ENCODE results near the gene CCDC85C.

The CCDC85C gene

DNA sequence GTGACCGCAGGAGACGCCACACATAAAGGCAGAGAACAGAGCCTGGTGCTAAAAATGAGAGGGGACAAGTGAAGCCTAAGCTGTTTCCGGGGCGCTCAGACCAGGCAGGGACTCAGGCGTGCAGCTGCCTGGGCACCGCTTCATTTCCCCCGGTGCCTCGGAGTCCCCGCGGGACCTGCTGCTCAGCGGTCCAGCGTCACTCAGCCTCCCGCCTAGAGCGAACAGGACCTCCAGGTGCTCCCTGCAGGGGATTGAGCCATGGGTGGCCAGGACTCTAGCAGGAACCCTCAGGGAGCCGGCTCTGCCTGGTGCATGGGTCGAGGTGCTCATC is 31.0 kb downstream of the CCDC85C start:
- no peak for DNase-seq (ENCODE audit: low read depth in 2 of 2)

DNA sequence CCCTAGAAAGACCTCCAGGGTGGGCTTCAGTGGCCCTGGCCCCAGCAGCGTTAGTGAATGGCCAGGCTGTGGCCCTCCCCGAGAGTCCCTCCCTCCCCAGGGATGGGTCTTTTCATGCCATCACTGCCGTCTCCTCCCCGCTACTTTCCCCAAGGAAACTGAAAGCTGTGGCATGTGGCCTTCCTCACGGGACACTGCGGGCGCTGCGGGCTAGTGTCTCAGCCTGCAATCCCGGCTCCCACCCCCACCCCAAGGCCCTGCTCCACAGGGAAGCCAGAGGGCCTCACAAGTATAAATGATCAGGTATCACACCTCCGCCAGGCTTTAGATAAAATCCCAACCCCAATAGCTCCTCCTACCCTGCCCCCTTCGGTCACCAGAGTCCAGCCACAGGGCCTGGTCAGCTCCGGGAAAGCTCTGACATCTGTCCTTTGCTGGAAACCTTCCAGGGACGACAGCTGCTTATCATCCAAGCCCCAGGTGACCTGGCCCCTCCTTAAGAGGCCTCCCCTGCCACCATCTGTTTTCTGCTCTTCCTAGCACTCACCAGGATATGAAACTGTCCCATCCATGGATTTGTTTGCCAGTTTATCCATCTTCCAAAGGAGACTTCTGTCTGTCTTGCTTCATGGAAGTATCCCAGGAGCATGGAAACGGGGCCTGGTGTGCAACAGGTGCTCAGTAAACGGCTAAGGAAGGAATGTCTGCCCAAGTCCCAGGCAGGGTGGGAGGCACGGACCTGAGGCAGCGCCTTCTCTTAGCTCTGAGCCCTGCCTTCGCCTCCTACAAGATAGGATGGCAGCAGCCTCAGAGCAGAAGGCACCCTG is 31.6 kb downstream of the CCDC85C start:
- no peak for DNase-seq (ENCODE audit: low read depth in 2 of 2)

DNA sequence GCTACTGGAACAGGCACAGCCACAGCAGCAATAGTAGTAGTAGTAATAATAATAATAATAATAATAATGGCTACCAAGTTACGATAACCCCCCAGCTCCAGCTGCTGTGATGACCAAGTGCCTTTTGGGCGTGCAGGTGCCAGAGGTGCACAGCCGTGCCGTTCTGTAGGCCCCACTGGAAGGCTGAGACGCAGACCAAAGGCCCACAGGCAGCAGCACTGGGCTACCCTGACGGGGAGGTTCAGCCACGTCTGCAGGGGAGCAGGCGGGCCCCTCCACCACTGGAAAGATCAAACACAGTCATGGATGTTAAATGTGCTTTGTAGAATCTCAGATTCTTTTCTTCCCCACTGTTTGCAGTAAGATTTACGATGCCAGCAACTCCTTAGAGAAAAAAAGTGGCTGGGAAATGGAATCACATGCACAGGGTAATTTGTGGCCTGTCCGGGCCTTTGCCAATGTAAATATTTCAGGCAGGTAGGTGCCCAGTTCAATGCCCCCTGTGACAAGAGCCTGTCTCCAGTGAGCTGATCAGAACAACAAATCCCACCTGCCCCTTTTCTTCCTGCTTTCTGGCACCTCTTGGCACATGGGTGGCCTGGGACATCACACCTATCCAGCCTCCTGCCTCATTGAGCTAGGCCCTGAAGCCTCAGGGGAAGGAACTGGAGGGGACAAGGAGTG is 32.6 kb downstream of the CCDC85C start:
- DNase-seq (ENCODE audit: low read depth in 2 of 2): no peak

DNA sequence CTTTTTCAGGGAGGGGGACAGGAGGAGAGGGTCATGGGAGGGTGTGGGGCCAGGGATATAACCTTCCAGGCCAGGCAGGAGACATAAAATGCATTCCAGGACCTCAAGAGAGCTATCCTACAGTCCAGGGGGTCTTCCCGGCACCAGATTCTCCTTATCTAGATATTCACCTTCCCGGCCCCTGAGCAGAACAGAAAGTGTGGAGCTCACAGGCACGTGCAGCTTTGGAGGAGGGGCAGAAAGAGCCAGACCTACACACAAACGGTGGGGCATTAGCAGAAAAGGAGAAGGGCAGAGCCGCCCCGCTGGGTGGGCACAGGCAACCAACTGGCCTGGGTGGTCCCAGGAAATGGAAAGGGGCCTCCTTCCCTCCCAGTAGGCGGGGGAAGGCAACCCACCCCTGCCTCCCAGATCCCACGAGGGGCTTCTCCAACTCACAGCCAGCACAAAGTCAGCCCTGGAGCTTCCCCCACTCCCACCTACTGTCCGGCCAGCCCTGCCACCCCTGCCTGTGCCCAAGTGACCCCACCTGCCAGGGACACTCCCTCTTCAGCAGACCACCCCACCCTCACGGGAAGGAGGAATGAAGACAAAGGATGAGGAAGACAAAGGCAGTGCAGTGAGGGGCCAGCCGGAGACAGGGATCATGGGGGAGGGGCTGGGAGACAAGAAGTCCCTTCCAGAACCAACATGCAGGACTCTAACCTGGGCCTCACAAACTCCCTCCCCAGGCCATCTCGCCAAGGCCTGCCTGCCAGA is 33.3 kb downstream of the CCDC85C start:
- no peak for DNase-seq (ENCODE audit: low read depth in 2 of 2)

DNA sequence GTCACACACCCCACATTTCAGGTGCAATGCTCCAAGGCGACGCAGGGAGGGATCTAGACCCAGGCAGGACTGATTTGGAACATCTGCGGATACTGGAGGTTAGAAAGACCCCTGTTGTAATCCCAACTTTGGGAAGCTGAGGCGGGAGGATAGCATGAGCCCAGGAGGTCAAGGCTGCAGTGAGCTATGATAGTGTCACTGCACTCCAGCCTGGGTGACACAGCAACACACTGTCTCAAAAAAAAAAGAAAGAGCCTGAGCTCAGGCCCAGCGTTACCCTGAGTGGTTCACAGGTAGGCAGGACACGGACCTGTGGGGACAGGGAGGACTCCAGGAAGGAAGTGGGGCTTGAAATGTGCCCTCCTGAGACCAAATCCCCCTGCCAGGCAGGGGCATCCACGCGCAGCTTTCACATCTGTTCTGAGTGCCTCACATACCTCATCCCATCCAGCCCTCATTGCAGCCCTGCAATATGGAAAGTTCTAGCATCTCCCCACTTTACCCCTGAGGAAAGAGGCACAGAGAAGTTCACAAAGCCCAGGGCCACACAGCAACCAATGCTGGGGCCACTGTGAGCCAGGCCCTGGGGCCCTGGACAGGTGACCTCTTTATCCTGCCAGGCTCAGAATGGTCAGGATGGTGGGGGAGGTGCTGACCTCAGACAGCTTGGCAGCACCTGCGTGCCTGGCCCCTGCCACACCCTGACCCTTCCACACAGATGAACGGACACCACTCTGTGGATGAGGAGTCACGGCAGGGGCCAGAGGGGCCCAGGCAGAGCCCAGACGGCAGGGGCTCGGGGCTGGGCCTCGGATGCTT is 34.1 kb downstream of the CCDC85C start:
- no peak for DNase-seq (ENCODE audit: low read depth in 2 of 2)

DNA sequence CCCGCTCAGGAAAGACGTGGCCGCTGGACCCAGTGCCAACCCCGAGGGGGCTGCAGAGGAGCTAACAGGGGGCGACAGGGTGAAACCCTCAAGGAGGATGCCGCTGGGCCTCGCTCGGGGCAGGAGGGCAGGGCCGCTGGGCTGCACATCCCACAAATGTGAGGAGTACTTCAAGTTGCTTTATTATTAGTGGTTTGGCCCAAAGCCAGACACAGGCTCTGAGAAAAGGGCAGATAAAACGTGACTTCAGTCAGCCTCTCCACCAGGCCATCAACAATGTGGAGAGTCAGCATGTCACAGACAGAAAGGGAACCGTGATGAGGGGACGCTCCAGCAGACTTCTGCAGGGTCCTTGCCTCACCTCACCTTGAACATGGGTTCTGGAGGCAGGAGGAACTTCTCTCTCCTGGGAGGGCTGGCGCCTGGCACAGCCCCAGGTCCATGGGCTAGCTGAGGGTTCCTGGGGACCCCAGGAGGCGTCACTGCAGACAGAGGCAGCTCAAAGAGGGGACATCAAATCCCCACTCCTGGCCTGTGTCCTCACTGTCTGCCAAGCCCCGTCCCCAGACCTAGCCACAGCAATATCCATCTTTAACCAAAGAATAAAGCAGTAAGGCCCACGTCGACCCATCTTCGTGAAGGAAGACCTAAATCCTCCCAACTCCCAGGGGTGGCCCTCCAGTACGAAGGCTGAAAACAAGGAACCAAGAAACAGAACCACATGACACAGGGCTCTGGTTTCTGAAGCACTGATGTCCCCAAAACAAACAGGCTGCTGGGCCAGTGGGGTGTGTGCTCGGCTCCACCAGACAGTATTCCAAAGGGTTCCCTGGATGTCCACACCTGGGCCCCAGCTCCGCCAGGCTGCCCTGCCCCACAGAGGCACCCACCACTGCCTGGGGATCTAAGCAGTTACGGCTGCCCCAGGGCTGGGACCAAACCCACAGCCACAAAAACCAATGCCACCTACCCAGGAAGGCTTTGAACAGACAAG is 35.1 kb downstream of the CCDC85C start:
- DNase-seq (ENCODE audit: low read depth in 2 of 2): no peak

DNA sequence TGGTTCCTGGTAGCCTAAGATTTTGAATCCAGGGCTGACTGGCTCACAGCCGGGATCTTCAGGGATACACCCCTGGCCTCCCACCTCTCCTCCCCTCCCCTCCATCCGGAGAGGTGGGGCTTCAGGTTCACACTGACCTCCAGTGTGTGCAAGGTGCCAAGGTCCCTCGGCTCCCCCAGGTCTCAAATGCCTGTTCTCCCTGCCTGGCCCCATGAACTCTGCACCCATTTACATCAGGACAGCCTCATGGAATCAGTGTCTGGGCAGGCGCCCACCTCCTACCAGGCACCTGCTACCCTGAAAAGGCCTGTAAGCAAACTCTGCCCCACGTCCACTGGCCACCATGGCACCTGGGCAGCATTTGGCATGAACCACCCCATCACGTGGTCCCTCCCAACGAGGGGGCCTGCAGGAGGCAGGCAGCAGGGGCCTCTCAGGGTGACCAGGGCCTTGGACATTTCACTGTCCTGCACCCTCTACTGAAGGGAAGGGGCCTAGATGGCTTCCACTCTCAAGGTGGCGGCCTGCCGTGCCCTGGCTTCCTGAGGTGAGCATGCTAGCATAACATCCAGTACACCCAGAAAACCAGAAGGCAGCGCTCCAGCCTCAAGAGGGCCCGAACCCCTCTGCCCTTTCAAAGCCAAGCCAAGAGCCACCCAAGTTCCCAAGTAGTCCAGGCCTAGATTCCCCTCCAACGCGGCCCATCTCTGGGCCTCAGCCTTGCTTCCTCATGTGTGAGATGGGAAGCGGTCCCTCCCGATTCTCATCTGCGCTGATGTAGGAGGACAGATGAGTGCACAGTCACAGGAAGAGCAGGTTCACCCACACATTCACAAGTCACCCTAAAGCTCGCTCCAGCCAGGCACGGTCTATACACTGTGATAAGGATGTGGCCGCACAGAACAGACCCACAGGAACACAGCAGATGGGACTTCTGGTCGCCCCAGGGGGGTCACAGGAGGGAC is 37.3 kb downstream of the CCDC85C start:
- no peak for DNase-seq (ENCODE audit: low read depth in 2 of 2)

DNA sequence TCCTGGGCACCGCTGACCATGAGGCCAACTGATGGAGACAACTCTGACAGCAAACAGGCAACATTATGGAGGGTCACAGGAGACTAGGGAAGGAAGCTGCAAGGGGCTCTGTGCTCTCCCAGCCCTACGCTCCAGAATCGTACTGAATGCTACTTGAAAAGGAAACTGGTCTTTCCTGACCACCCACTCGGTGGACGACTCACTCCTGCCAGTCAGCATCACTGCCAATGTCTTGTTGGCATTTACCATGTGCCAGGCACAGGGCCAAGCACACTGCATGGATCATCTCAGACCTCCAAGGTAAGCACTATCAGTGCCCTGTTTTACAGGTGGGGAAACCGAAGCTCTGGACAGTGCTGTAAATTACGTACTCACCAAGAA is 38.0 kb downstream of the CCDC85C start:
- DNase-seq (ENCODE audit: low read depth in 2 of 2): no peak

DNA sequence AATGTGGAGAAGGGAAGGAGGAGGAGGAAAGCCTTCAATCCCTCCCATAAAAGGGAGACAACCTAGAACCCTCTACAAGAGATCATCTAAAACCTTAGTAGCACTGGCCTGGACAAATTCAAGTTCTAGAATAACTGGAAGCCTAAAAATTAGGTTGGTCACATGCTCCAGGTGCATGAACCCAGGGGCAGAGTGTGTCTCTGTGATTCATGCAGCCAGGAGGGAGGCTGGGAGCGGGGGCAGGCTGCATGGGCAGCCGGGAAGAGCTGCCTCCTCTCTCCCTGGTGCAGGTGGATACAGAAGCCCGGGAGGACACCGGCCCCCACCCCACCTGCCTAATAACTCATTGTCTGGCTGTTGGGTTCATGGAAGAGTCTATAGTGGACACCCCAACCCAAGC is 38.6 kb downstream of the CCDC85C start:
- no peak for DNase-seq (ENCODE audit: low read depth in 2 of 2)

DNA sequence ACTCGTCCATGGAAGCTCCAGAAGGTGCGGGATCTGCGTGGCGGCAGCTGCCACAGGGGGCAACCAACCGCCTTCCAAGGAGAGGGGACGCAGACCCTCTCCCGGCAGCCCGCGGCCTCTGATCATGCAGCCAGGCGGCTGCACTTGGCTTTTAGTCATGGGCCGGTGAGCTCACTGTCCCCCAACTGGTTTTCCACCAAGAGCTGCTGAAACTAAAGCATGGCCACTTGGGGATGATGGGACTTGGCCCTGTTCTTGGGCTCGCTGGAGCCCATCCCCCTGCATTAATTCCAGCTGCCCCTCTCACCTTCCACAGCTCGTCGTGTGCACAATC is 39.1 kb downstream of the CCDC85C start:
- DNase-seq (ENCODE audit: low read depth in 2 of 2): no peak

DNA sequence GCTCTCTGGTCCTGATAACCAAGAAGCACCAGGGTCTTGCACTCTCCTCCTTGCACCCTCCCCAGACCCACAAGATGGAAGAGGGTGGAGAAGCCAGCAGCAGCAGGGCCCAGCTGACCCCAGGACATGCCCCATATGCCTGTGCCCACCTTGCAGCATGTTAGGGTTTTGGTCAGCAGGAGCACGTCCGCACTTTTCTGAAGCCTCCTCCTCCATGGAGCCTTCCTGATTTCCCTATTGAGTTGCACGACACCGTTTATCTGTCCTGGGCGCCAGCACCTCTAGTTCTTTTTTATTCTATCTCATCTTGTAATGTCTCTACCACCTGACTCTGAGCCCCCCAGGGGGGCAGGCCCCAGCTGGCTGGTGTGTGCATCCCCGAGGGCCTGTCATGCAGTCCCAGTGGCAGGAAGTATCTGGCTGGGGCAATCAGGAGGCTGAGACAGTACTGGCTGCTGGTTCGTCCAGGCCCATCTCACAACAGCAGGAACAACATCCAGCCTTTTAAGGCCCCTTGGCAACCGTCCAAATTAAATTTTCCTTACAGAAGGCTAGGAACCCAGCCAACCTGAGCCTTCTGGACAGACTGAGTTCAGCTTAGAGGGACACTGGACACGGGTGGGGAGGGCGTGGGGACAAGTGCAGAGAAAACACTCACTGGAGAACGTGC is 39.6 kb downstream of the CCDC85C start:
- no peak for DNase-seq (ENCODE audit: low read depth in 2 of 2)

DNA sequence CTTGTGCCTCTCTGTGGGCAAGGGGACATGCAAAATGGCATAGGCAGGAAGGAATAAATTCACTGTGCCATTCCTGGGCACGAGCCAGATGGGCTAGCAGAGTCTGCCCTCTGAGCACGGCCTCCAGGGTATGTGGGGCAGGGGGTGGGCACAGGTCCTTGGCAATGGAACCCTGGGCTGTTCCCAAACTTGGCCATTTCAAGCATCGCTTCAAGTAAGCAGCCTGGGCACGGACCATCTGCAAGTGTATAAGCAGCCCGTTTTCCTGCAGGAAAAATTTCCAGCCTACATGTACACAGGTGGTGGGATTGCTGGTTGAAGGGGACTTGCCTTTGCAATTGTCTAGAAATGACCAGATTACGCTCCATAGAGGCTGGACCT is 40.3 kb downstream of the CCDC85C start:
- DNase-seq (ENCODE audit: low read depth in 2 of 2): no peak

DNA sequence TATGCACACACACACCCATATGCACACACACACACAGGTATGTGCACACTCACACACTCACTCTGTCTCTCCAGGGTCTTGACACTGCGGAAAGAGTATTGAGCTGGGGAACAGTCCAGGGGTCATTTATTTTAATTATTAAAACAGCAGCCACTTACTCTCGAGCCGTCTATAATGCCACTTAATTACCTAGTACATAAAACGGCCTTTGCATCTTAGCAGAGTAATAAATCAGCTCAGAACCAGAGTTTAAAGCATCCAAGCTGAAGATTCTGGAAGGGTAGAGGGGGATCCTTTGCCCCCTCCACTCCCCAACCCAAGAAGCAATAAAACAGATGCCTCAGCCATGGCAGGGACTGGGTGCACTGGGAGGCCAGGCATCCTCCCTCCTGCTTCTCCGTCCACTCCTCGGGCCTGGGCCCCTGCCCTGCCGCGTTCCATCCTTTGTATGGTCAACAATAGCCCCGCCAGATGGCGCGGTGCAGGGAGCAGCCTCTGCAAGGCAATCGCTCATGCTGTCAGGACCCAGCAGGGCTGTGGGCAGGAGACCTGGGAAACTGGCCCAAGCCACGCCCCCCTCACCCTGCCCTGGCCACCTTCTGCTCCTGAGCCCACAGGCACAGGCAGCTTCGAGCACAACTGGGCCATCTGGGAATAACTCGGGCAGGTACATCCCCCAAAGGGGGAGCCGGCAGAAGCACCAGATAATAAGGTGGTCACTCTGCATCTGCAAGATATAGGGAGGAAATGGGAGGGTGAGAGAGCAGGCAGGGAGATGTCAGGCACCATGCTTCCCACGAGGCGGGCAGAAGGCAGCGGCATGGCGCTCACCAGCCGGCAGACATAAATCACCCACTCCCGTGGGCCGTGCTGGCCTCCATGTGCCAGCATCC is 40.9 kb downstream of the CCDC85C start:
- DNase-seq (ENCODE audit: low read depth in 2 of 2): no peak

DNA sequence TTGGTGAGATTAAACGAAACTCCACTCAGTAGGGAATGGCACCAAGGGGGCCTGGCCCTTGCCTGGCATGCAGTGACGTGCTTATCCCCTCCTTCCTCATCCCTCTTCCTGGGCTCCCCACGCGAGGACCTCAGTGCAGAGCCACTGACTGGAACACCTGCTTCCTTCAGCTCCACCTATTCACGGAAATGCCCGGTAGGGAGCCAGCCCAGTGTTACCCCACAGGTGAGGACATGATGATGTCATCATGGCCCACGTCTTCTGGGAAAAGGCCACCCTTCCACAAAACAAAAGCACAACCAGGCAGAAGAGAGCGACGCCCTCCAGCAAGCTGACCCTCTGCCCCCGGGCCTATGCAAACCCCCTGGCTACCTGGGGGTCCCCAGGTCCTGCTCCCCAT is 42.1 kb downstream of the CCDC85C start:
- no peak for DNase-seq (ENCODE audit: low read depth in 2 of 2)

DNA sequence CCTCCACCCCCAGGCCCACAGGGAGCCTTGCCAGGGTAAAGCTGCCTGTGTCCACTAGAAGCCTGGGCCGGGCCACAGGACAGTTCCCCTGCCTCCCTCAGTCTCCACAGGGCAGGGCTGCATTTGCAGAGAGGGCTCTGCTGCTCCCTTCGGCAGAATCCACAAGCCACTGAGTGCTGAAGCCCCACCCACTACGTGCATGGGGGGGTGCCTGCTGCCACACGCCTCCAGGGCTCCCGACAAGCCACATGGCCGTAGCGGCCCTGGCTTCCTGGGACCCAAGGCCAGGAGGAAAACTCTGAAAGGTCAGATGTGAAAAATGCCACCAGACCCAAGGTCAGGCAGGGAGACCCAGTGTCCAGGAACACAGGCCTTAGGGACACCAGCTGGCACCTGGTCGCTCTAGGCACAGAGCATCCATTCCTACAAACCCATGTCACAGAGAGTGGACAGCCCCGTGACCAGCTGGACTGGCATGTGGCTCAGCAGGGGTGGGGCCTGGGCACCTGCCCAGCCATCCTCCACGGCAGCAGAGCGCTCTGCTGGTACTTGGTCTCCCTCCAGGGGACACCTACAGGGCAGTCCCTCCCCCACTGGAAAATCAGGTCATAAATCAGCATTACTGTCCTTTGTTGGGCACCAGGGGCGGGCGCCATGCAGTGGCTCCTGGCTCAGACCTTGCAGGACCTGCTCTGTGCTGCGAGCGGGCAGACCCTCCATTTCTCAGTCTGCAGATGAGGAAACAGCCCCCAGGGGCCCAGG is 42.9 kb downstream of the CCDC85C start:
- DNase-seq (ENCODE audit: low read depth in 2 of 2): no peak

DNA sequence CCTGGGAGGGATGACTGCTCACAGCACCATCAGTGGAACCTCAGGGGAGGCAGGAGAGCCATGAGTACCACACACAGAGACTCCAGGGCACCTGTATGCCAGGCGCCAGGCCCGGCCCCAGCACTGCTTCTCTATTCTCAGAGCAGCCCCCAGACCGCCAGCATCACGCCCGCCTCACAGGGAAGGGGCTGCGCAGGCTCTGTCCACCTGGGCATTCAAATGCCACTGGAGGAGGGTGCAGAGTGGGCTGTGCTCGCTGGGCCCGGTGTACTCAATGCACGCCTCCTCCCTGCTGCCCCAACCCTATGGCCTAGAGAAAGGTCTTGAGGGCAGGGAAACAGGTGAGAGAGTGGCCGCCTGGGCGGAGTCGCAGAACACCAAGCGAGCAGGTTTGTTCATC is 43.6 kb downstream of the CCDC85C start:
- DNase-seq (ENCODE audit: low read depth in 2 of 2): no peak

DNA sequence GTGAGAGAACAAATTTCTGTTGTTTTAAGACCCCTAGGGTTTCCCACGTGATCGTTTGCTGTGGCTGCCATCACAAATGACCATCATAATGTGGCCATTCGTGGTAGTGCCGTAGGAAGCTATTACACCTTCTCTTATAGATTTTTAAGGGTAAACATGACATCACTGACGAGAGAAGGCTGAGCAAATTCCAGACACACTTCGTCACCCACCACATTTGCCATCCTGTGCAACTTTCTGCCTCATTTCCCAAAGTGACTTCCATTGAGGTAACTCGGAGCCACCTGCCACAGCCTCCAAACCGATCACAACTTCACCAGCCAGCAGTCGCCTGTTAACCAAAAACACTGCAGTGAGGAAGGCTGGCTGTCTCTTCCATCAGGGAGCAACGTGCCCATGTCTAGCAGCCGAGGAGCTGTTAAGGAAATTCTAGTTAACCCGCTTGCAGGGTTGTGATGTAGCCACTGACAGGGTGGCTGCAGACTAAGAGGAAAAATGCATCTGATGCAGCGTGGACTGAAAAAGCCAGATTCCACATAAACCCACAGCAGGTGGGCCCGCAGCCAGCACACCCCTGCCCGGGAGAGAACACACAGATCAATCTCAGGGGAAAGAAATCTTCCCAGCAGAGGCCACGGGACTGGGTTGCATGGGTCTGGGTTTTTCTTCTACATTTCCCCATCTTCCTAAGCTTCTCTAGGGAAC is 44.6 kb downstream of the CCDC85C start:
- no peak for DNase-seq (ENCODE audit: low read depth in 2 of 2)

Measured in stimulated activated CD8-positive, alpha-beta memory T cell treated with anti-CD3 and anti-CD28 coated beads, Interleukin-15, amount 100 ng/mL, for 4 hours (primary cell).